ACC112 (cell line): Measurements from ENCODE around the gene TRIM27.
"Not testable (repeated sequence)": the region's sequence is repeated elsewhere in the genome, so short reads cannot be mapped to it uniquely, and the experiment has no call there.

Source experiments
- H2AFZ ChIP-seq: fragments of 200-600 bp; sonication (generic); one replicate; pipeline ENCODE4 v1.6.0; 2017; ENCODE audit warnings: antibody characterized with exemption, low read length; ENCODE audit not compliant: unreplicated experiment
- H3K27ac ChIP-seq: fragments of 200-600 bp; sonication (generic); 2 replicates; pipeline ENCODE4 v1.5.1; 2014; ENCODE audit warnings: low read depth, mild to moderate bottlenecking, antibody characterized with exemption, low read length, moderate library complexity
- H3K27me3 ChIP-seq: fragments of 200-600 bp; sonication (generic); 2 replicates; pipeline ENCODE4 v1.6.1; 2014; ENCODE audit warnings: mild to moderate bottlenecking, antibody characterized with exemption, low read length, moderate library complexity, mixed read lengths; ENCODE audit not compliant: insufficient read depth
- H3K36me3 ChIP-seq: fragments of 200-600 bp; sonication (generic); 2 replicates; pipeline ENCODE4 v1.6.1; 2016; ENCODE audit warnings: mild to moderate bottlenecking, antibody characterized with exemption, low read length, moderate library complexity, mixed read lengths; ENCODE audit not compliant: insufficient read depth
- H3K4me1 ChIP-seq: fragments of 200-600 bp; sonication (generic); one replicate; pipeline ENCODE4 v1.6.1; 2016; ENCODE audit warnings: low read length, mixed read lengths; ENCODE audit not compliant: insufficient read depth, unreplicated experiment, control insufficient read depth
- H3K4me3 ChIP-seq: fragments of 200-600 bp; sonication (generic); 2 replicates; pipeline ENCODE4 v1.5.1; 2014; ENCODE audit warnings: mild to moderate bottlenecking, low read depth, low read length
- H3K79me2 ChIP-seq: fragments of 200-600 bp; sonication (generic); one replicate; pipeline ENCODE4 v1.6.0; 2016; ENCODE audit warnings: low read length; ENCODE audit not compliant: control insufficient read depth, unreplicated experiment, insufficient read depth

Gene TRIM27

DNA sequence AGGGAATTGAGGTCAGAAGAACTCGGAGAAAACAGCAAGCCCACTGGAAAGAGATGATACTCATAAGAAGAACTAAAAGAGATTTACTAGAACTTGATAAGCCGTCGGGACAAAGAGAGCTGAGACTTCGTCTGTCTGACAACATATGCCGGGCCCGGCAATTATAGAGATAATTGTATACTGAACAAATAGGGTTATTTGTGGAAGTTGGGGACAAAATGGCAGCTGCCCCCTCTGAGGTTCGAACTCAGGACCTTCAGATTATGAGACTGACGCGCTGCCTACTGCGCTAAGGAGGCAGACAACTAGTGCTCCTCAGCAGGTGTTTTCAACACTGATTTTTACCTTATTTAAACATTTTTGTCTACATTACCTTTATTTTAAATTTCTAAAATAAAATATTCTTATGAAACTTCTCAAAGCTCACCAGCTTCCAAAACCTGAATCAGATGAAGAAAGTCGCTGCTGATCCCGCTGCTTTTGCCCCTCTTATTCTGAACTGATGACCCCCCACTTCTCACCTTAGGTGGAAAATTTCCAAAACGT is 29.3 kb upstream of the TRIM27 start:
- Histone ChIP-seq H3K4me3 (peak overlapping the region; percentile 81), H2AFZ (peak overlapping the region; percentile 94), H3K36me3 (no peaks in the 10 kb centered on the region), H3K27me3 (peaks cover 6% of the 10 kb centered on the region), H3K4me1 (peaks cover 4% of the 10 kb centered on the region), H3K27ac (no peak overlapping the region), H3K79me2 (no peaks in the 10 kb centered on the region)

DNA sequence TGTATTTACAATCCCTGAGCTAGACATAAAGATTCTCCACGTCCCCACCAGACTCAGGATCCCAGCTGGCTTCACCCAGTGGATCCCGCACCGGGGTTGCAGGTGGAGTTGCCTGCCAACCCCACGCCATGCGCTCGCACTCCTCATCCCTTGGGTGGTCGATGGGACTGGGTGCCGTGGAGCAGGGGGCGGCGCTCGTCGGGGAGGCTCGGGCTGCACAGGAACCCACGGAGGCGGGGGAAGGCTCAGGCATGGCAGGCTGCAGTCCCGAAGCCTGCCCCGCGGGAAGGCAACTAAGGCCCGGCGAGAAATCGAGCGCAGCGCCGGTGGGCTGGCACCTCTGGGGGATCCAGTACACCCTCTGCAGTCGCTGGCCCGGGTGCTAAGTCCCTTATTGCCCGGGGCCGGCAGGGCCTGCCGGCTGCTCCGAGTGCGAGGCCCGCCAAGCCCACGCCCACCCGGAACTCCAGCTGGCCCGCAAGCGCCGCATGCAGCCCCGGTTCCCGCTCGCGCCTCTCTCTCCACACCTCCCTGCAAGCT is 25.9 kb upstream of the TRIM27 start:
- not testable (repeated sequence) for H3K27ac ChIP-seq, H3K27me3 ChIP-seq, H3K79me2 ChIP-seq, H2AFZ ChIP-seq, H3K4me3 ChIP-seq, H3K36me3 ChIP-seq
- H3K4me1 ChIP-seq: peaks cover 12% of the 10 kb centered on the region

DNA sequence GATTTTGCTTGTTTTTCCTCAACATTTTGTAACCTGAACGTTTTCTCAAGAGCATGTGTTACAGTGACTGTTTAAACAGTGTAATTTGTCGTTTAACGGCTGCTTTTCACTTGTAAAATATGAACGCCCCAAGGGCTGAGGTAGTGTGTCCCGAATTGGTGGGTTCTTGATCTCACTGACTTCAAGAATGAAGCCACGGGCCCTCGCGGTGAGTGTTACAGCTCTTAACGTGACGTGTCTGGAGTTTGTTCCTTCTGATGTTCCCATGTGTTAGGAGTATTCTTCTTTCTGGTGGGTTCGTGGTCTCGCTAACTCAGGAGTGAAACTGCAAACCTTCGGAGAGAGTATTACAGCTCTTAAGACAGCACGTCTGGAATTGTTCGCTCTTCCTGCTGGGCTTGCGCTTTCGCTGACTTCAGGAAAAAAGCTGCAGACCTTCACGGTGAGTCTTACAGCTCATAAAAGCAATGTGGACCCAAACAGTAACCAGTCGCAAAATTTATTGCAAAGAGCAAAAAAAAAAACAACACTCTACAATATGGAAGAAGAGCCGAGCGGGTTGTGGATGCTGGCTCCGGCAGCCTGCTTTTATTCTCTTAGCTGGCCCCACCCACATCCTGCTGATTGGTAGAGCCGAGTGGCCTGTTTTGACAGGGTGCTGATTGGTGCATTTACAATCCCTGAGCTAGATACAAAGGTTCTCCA is 25.1 kb upstream of the TRIM27 start:
- Histone ChIP-seq H3K27me3 (no peaks in the 10 kb centered on the region), H2AFZ (no peak overlapping the region), H3K27ac (no peak overlapping the region), H3K36me3 (no peaks in the 10 kb centered on the region), H3K4me3 (no peak overlapping the region), H3K79me2 (no peaks in the 10 kb centered on the region), H3K4me1 (peaks cover 12% of the 10 kb centered on the region)

DNA sequence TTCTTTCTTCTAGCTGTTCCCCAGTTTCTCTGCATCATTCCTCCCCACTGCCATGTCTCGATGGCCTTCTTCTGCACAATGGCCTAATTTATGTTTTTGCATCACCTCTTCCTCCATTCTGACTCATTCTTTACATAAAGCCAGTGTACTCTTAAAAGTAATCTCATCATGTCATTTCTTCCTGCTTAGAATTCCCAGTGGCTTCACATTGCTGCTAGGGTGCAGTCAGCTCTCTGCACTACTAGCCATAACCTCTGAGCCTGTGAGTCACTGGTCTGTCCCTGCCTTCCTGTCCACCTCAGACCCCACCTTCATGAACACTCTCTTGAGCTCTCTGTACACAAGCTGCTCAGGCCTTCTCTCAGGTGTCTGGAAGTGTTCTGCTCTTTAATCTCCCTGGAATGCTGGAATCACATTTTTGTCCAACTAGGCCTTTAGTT is 24.1 kb upstream of the TRIM27 start:
- Histone ChIP-seq H3K4me1 (peaks cover 12% of the 10 kb centered on the region), H3K27me3 (no peaks in the 10 kb centered on the region), H3K36me3 (no peaks in the 10 kb centered on the region), H3K4me3 (no peak overlapping the region), H2AFZ (no peak overlapping the region), H3K27ac (peak overlapping the region; percentile 41), H3K79me2 (no peaks in the 10 kb centered on the region)

DNA sequence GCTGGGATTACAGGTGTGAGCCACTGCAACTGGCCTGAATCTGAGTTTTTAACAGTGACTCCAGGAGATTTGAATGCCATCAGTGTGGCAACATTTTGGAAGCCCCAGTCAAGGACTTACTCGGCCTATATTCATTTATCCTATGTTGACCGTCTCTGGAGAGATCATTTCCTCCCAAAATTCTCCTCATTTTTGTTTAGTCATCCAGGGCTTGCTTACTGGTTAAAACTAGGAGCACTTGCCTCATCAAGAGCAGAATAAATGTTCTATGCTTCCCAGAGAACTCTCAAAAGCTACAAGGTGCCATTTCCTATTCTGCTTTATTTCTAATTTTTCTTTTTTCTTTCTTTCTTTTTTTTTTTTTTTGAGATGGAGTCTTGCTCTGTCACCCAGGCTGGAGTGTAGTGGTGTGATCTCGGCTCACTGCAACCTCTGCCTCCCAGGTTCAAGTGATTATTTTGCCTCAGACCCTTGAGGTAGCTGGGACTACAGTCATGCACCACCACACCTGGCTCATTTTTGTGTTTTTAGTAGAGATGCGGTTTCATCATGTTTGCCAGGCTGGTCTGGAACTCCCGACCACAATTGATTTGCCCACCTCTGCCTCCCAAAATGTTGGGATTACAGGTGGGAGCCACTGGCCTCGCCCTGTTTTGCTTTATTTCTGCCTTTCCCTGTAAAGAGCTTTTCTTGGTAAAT is 23.4 kb upstream of the TRIM27 start:
- Histone ChIP-seq H3K4me3 (no peak overlapping the region), H3K27ac (no peak overlapping the region), H3K36me3 (no peaks in the 10 kb centered on the region), H3K79me2 (no peaks in the 10 kb centered on the region), H2AFZ (no peak overlapping the region), H3K27me3 (no peaks in the 10 kb centered on the region), H3K4me1 (peaks cover 12% of the 10 kb centered on the region)

DNA sequence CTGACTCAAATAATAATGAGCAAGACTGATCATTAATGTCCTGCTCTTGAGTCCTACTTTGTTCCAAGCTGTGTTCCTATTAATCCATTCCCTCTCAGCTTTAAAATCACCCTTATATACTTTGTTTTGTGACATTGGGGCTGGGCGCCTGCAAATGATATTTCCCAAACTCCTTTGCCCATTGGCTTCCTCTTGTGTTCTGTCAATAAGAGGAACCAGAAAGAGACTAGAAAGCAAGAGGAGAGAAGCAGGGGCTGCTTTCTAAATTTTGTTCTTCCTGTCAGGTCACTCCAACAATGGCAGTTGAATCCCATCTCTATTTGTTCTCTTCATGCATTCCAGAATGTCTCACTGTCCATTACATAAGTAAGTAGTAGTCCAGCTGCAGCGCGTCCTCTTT is 21.6 kb upstream of the TRIM27 start:
- Histone ChIP-seq H3K4me1 (peaks cover 12% of the 10 kb centered on the region), H3K4me3 (no peak overlapping the region), H3K36me3 (no peaks in the 10 kb centered on the region), H3K27me3 (no peaks in the 10 kb centered on the region), H3K79me2 (no peaks in the 10 kb centered on the region), H2AFZ (no peak overlapping the region), H3K27ac (no peak overlapping the region)

DNA sequence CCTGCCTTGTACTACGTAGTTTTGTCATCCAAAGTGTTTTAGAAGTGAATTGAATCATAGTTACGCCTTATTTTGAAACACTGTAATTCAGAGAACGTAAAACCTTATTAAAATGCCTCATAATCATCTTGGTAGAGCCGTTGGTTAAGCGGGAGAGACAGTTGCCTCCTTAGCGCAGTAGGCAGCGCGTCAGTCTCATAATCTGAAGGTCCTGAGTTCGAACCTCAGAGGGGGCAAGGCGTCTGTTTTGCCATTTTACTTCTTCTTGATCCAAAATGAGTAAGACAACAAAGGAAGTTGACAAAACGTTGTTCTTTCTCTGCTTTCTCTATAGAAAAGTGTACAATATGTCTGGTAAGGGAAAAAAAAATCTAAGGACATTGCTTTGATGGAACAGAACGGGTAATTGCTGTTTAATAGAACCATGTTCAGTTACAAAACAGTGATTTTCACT is 20.7 kb upstream of the TRIM27 start:
- no peaks in the 10 kb centered on the region for H3K27me3 ChIP-seq
- peaks cover 12% of the 10 kb centered on the region for H3K4me1 ChIP-seq
- H3K4me3 ChIP-seq: peak overlapping the region; percentile 95
- H2AFZ ChIP-seq: peak overlapping the region; percentile 100
- H3K27ac ChIP-seq: peak overlapping the region; percentile 63
- H3K79me2 ChIP-seq: no peaks in the 10 kb centered on the region
- no peaks in the 10 kb centered on the region for H3K36me3 ChIP-seq

DNA sequence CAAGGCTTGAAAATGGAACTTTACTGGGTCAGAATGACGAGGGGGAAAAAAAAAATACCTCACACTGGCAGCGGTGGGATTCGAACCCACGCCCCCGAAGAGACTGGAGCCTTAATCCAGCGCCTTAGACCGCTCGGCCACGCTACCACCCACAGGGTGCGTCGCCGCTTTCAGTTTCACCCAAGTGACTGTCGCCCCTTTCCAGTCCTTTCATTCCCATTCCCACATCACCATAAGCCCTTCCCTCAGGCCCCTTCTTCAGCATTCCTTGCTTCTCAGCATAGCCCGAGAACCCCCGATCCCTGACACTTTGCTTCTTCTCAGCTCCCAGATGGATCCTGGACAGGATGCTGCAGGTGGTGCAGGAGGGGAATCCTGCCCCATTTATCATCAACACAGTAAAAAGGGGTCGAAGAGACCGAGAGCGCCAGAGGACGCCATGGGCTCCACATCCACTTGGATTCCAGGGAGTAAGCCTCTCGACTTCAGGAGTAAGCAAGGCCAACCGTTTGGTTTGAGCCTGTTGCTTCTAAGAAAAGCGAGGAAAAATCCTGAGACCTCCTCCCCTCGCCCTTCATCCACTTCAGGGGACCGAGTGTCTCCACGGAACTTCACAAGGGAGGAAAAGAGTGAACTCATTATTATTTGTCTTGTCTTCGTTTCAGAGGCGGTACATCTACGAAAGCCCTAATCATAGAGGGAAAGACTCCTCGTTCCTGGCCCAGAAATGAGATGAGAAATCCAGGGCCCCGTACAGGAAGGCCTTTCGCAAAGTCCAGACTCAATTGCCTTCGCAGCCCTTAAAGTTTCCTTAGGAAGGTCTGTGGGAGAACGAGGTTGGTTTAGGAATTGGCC is 20.0 kb upstream of the TRIM27 start:
- H2AFZ ChIP-seq: peak overlapping the region; percentile 100
- H3K27me3 ChIP-seq: no peaks in the 10 kb centered on the region
- H3K36me3 ChIP-seq: no peaks in the 10 kb centered on the region
- peaks cover 12% of the 10 kb centered on the region for H3K4me1 ChIP-seq
- H3K27ac ChIP-seq: peak overlapping the region; percentile 63
- peak overlapping the region; percentile 95 for H3K4me3 ChIP-seq
- H3K79me2 ChIP-seq: no peaks in the 10 kb centered on the region

DNA sequence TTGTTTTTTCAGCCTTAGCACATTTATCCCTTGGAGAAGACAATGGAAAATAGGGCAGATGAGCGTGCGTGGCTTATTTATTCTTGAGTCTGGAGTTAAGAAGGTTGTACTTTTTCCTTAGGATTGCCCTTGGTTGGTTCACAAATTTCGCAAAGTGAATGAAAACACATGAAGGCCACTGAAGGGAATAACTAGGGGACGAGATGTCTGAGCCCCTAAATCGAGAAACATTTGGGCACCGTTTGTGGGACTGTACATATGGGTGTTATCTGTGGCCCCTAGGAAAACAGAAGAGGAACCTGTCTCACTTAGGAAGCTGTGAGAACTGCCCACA is 19.4 kb upstream of the TRIM27 start:
- Histone ChIP-seq H3K79me2 (no peaks in the 10 kb centered on the region), H3K4me1 (peaks cover 9% of the 10 kb centered on the region), H2AFZ (no peak overlapping the region), H3K4me3 (peak overlapping the region; percentile 95), H3K27ac (no peak overlapping the region), H3K27me3 (no peaks in the 10 kb centered on the region), H3K36me3 (no peaks in the 10 kb centered on the region)

DNA sequence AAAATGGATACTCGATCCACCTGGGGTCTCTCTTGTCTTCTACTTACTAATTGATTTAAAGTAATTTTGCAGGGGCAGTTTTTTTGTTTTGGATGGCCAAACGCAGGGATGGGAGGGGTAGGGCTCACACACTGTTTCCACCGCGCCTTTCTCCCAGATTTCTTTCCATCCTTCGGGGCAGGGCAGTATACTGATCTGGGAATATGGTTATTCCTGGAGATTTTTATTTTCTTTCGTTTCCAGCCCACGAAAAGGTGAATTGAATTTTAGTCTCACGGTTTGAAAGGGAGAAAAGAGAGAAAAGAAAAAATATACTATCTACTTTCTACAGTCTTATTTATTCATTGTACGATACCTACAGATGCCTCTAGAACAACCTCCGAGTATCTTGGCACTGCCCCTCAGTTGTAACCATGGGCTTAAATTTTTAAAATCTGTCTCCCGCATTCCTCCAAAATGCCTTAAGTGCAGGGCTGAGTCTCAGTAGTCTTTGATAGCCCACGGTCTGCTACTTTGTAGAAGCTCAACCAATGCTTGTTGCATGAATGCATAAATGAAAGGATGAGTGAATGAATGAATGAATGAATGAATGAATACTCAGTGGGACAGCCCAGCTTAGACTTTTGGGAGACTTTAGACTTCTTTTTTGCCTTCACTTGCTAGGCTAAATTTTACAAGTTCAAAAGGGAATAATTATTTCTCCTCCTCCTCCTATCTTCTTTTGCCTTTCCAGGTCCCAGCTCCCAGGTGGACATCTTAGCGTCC is 18.1 kb upstream of the TRIM27 start:
- H3K4me3 ChIP-seq: peak overlapping the region; percentile 85
- H3K27me3 ChIP-seq: no peaks in the 10 kb centered on the region
- no peaks in the 10 kb centered on the region for H3K4me1 ChIP-seq
- H3K27ac ChIP-seq: no peak overlapping the region
- H2AFZ ChIP-seq: peak overlapping the region; percentile 45
- no peaks in the 10 kb centered on the region for H3K79me2 ChIP-seq
- no peaks in the 10 kb centered on the region for H3K36me3 ChIP-seq
